ENCODE data around the gene SAMD14.

DNA sequence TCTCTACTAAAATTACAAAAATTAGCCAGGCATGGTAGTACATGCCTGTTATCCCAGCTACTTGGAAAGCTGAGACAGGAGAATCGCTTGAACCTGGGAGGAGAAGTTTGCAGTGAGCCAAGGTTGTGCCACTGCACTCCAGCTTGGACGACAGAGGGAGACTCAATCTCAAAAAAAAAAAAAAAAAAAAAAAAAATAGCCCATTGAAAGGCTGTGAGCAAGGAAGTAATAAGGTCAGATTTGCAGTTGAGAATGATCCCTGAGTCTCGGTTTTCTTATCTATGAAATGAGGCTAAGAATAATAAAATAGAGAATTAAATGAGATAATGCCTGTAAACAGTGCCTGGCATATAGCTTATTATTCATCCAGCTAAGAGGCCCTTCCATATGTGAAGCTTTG, 36.2 kb downstream of the SAMD14 start:
- TF ChIP-seq CTCF (conservative IDR thresholded peaks at IDR 0.05; ENCODE audit: low read length) (no peak), EZH2phosphoT487 (IDR thresholded peaks at IDR 0.05; ENCODE audit: borderline replicate concordance, low read depth, low read length) (no peak)

All from OCI-LY7 (cell line).